Right hindlimb (tissue), 1 donor: ENCODE measurements around the gene CUX1.
A peak's percentile ranks its signal among the peaks of the same experiment; 100 is the strongest.
"Not testable (repeated sequence)": the region's sequence is repeated elsewhere in the genome, so short reads cannot be mapped to it uniquely, and the experiment has no call there.

ENCODE experiments used
- DNase-seq: peaks from one replicate; pipeline ENCODE4 v3.0.0-alpha.2; 2018

CUX1 gene

DNA sequence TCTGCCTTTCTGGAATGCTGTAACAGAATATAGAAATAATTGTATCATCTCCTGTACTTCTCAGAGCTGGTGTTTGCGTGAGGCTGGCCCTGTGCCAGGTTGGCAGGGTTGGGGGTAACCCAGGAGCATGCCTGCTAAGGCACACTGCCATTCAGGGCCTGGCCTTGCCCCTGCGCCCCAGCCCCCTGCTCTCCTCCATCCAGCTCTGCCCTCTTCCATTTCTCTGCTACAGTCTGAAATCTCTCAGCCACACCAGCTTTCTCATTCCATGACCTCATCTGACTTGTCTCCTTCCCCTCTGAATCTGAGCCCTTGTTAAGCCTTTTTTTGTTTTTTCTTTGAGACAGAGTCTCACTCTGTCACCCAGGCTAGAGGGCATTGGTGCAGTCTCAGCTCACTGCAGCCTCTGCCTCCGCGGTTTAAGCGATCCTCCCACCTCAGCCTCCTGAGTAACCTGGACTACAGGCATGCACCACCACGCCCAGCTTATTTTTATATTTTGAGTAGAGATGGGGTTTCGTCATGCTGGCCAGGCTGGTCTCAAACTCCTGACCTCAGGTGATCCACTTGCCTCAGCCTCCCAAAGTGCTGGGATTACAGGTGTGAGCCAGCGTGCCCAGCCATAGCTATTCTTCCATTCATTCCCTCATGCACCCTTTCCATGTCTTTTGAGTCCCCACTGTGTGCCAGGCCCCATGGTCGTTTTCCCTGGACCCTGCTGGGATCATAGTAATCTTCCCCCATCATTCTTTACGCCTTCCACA, 206.8 kb downstream of the CUX1 start:
- no peak for DNase-seq

DNA sequence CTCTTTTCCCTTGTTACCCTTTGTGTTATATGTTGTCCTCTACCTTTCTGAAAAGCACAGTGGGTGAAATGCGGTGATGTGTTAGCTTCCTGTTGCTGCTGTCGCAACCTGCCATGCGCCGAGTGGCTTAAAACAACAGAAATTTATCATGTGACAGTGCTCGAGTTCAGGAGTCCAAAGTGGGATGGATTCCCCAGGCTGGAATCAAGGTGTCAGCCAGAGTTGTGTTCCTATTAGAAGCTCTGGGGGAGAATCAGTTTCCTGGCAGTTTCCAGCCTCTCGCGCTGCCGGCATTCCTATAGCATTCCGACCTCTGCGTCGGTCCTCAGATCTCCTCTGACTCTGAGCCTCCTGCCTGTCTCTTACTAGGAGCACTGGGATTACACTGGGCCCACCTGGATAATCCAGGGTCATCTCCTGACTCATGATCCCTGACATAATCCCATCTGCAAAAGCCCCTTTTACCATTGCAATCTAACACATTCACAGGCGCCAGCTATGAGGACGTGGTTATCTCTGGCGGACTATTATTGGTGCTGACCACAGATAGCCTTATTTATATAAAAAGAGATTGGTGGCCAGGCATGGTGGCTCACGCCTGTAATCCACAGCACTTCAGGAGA, 207.5 kb downstream of the CUX1 start:
- DNase-seq = peak; percentile 66

DNA sequence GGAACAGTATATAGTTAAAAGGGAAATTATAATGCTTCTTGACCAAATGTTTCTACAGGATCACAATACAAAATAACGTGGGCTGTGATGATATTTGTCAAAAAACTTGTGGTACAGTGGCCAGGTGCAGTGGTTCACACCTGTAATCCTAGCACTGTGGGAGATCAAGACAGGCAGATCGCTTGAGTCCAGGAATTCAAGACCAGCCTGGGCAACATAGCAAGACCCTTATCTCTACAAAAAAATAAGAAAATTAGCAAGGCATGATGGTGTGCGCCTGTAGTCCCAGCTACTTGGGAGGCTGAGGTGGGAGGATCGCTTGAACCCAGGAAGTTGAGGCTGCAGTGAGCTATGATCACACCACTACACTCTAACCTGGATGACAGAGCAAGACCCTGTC, 208.4 kb downstream of the CUX1 start:
- not testable (repeated sequence) for DNase-seq

DNA sequence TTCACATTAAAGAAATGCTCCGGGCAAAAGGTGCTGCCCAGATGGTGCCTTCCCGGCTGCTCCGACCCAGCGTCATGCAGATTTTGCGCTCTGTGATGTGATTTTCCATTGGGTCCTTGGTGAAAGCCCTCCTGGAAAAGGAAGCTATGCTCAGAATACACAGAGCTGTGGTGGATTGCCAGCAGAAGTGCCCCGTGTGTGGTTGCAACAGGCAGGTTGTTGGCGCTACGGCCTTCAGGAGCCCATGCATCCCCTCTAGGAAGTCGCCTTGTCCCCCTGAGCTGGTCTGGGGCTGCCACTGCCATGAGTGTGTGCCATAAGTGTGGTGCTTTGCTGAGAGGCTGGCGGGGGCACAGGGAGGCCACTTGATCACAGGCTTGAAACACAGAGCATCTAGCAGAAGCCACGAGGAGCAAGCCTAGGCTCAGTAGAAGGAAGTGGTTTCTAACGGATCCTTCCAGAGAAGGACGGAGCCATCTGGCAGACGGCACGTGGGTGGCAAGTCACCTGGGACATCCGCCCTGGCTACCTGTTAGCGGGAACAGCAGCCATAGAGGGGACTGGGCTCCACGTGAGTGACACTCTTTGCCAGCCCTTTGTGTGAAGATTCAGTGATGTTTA, 210.9 kb downstream of the CUX1 start:
- no peak for DNase-seq

DNA sequence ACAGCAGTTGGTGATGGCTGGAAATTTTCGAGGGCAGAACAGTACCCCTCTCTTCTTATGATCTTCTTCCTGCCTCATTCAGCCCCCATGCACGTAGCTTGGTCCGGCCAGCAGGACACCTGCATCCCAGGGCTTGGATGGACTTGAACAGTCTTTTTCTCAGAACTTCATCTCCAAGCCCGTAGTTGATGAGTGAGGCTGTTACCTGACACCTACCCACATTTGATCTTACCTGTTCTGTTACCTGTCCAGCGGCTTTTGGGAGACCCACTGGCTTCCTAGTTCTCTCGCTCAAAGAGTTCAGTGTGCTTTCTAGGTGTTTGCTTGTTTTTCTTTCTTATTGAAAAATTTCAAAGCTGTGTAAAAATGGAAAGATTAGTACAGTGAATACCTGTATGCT, 212.2 kb downstream of the CUX1 start:
- no peak for DNase-seq

DNA sequence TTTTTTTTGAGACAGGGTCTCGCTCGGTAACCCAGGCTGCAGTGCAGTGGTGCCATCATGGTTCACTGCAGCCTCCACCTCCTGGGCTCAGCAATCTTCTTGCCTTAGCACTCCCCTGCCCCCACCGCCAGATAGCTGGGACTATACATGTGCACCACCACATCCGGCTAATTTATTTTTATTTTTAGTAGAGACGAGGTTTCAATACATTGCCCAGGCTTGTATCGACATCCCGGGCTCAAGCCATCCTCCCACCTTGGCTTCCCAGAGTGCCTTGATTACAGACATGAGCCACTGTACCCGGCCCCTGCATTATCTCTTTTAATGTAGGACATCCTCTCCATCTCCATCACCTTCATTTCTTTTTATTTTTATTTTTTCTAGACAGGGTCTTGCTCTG, 213.3 kb downstream of the CUX1 start:
- DNase-seq = no peak

DNA sequence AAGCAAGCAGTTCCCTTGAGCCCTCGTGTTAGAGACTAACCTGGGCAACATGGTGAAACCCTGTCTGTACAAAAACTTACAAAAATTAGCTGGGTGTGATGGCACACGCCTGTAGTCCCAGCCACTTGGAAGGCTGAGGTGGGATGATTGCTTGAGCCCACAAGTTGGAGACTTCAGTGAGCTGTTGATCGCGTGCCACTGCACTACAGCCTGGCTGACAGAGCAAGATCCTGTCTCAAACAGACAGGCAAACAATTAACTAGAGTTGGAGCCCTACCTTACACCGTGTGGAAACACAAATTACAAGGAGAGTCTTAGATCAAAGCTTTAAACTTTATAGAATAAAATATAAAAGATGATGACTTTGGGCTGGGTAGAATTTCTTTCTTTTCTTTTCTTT, 219.5 kb downstream of the CUX1 start:
- DNase-seq = no peak

DNA sequence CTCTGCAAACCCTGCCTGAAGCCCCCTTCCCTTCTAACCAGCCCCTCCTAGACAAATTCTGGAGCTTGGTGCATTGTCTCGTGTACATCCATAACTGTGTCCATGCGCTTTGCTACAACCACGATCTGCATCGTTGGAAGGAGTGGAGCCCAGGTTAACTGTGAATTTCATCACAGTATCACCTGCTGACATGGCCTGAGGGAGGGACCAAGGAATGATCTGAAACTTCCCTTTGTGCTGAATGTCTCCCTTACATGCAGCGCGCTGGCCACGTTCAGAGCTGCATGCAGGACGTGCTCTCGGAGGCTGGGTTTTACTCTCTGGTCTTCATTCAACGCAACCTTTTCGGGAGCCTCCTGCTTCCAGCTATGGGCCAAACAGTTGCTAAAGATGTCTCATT, 222.3 kb downstream of the CUX1 start:
- no peak for DNase-seq

DNA sequence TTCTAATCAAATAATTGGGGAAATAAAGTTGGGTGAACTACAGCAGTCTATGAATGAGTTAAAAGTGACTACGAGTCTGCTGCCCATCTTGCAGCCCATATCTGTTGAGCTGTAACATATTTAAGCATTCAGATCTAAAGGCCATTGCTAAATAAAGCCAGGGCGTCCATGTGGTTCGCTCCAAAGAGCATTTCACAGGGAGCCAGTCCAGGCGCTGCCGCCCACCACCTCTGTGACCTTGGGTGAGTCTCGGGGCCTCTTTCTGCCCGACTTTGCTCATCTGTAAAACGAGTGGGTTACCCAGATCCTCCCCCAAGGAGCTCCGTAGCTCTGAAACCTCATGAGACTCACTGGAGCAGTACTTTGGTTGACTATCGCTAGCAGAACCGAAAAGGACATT, 223.1 kb downstream of the CUX1 start:
- no peak for DNase-seq

DNA sequence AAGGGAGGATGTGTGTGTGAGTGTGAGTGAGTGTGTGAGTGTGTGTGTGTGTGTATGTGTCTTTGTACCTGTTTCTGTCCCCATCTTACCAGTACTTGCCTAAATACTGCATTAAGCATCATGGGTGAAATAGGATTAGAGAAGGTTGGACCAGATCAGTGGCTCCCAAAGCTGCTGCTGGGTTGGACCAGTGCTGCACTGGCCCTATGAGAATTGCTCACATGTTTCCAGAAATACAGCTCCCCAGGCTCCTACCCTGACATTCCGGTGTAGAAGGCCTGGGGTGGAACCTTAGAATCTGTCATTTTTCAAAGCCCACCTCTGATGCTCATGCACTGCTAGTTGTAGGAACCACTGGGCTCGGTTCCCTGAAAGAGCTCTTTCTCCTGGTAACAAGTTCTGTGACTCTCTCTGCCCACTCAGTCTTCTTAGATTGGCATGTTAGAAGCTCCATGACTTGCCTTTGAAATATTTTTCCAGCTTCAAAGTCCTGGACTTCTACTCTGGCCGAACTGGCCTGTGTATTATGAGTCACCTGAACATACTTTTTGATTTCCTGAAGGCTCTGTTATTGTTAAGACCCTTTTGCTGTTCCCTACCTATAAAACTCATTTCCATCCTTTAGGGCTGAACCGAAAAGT, 224.7 kb downstream of the CUX1 start:
- no peak for DNase-seq

DNA sequence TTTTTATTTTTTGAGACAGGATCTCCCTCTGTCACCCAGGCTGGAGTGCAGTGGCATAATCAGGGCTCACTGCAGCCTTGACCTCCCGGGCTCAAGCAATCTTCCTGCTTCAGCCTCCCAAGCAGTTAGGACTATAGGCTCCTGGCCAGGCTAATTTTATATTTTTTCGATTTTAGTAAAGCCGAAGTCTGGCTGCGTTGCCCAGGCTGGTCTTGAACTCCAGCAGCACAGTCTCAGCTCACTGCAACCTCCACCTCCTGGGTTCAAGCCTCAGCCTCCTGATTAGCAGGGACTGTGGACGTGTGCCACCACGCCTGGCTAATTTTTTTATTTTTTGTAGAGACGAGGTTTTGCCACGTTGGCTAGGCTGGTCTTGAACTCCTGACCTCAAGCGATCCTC, 225.4 kb downstream of the CUX1 start:
- not testable (repeated sequence) for DNase-seq

DNA sequence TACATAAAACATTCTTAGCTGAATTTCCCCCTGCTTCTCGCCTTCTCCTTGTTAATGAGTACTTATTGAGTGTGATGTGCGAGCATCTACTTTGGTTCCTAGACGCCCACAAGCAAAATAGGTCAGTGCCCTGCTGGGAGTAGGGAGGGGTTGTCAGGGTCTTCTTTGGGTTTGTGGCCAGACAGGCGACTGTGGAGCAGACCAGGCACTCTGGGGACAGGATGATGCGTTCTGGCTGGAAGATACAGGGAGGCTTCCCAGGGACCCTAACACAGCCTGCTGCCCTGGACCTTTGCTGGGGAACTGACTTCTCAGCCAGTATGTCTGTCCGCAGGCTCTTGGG, 227.2 kb downstream of the CUX1 start:
- DNase-seq = no peak

DNA sequence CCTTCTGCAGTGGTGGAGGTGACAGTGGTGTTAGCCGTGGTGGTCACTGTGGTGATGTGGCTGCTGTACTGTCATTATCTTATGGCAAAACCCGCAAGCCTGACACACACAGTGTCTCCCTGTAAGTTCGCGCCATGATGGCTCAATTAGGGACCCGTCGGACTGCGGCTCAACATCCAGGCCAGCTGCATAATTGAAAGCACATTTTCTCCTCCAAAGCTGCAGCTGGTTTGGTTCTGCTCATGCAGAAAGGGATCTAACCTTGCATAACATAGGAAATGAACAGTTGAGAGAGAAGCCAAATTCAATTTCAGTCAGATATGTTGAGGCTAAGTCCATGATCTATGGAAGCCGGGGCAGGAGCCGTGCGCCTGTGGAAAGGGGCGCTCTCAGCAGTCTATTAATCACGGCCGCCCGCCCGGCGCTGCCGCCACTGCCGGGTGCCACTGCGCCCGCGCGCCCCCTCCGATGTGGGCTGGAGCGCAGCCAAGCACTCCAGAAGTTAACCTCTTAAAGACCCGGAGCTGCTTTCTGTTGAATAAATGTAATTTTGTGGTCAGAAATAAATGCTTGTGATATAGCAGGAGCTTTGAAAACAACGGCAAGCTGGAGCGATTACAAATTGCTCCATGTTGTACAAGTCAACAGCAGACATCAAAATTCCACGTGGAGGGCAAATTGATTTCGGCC, 227.7 kb downstream of the CUX1 start:
- DNase-seq = peak; percentile 83

DNA sequence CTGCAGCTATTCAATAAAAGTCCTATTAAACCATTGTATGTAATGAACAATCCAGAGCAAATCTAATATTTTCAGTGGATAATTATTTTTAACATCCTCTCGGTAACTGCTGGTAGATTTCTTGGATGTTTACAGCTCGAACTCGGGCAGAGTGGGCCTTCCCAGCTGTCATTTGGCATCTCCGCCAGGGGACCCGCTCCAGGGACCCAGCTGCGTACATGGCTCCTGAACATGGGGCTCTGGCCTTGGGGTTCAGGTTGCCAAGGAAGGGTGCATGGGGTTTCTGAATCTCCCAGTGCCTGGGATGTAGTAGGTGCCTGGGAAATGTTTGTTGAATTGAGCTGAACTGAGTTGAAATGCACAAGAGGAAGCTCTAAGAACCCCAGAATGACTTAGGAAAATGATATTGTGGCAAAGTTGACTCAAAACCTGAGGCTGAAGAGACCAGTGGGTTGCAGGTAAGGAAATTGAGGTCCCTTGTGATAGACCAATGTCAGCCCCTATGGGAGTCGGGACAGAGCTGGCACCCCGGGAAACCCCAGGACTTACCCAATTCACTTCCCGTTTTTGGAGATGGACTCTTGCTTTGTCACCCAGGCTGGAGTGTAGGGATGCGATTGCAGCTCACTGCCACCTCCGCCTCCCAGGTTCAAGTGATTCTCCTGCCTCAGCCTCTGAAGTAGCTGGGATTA, 228.4 kb downstream of the CUX1 start:
- no peak for DNase-seq

DNA sequence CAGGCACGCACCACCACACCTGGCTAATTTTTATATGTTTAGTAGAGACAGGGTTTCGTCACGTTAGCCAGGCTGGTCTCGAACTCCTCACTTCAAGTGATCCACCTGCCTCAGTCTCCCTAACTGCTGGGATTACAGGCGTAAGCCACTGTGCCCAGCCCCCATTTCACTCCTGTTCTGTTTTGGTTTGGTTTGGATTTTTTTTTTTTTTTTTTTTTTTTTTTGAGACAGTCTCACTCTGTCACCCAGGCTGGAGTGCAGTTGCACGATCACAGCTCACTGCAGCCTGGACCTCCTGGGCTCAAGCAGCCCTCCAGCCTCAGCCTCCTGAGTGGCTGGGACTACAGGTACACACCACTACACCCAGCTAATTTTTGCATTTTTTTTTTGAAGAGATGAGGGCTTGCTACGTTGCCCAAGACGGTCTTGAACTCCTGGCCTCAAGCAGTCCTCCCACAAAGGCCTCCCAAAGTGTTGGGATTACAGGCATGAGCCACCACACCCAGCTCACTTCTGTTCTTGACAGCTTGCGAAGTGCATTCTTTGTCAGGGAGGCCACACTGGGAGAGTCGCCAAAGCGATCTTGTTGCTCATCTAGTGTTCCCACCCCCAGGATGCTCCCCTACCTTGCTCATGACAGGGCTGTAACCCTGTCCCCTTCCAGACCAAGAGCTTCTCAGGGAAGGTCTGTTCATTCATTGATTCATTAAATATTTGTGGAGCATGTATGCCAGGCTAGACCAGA, 229.1 kb downstream of the CUX1 start:
- no peak for DNase-seq

DNA sequence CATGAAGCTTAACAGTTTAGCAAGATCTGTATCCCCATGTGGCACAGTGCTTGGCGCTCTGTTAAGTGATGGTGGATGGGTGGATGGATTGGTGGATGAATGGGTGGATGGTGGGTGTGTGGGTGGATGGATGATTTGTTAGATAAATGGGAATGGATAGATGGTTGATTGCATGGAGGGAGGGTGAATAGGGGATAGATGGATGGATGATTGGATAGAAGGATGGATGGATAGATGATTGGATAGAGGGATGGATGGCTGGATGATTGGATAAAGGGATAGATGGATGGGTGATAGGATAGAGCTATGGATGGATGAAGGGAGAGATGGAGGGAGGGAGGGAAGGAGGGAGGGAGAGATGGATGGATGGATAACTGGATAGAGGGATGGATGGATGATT, 229.7 kb downstream of the CUX1 start:
- DNase-seq = no peak

DNA sequence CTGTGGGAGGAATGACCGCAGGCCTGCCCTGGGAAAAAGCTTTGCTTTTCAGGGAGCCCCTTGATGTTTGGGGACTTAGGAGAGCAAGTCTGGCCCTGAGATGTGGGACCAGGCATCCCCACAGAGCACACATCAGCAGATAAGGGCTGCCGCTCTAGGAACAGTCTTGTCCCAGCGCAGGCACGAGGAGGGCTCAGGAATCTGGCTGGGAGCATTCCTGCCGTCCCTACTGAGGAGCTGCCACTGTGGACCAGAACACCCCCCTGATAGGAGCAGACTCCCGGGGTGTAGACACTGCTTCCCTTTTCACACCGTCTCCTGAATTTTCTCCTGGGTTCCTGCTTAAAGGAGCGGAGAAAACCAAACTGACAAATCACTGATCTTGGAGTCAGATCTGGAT, 232.3 kb downstream of the CUX1 start:
- DNase-seq = no peak

DNA sequence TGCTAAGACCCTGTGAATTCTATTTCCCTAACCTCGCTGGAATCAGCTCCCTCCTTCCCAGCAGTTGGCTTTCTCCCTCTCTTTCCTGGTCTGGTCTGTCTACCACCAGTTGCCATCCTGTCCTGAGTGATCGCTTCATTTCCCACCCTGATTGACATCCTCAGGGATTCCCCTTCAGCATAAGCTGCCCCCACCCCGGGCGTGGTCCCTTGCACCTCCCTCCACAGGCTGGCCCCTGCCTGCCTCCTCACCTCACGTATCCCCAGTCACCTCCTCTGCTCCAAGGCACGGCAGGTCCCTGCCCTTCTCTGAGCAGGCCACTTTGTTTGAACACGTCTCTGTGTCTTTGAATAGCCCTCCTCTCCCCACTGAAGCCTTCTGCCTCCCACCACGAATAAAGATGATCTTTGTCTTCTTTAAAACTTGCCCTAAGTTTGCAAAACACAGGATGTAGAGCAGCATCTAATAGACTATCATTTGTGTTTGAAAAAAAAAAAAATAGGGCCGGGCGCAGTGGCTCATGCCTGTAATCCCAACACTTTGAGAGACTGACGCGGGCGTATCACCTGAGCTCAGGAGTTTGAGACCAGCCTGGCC, 233.5 kb downstream of the CUX1 start:
- DNase-seq = no peak

DNA sequence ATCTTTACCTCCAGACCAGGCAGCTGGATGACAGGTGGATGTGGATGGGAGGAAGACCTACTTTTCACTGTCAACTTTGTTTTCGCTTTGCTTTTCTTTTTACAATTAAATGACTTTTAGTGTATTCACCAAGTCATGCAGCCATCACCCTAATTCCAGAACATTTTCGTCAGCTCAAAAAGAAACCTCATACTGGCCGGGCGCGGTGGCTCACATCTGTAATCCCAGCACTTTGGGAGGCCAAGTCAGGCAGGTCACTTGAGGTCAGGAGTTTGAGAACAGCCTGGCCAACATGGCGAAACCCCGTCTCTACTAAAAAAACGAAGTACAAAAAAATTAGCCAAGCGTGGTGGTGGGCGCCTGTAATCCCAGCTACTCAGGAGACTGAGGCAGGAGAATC, 234.3 kb downstream of the CUX1 start:
- not testable (repeated sequence) for DNase-seq

DNA sequence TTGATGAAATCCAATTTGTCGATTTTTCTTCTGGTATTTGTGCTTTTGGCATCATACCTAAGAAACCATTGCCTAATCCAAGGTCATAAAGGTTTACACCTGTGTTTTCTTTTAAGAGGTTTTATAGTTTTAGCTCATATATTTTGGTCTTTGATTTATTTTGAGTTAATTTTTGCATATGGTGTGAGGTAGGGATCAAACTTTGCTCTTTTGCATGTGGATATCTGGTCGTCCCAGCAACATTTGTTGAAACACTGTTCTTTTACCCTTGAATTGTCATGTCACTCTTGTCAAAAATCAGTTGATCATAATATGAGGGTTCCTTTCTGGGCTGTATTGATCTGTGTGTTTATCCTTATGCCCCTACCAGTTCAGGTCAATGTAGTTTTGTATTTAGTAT, 236.7 kb downstream of the CUX1 start:
- DNase-seq = no peak

DNA sequence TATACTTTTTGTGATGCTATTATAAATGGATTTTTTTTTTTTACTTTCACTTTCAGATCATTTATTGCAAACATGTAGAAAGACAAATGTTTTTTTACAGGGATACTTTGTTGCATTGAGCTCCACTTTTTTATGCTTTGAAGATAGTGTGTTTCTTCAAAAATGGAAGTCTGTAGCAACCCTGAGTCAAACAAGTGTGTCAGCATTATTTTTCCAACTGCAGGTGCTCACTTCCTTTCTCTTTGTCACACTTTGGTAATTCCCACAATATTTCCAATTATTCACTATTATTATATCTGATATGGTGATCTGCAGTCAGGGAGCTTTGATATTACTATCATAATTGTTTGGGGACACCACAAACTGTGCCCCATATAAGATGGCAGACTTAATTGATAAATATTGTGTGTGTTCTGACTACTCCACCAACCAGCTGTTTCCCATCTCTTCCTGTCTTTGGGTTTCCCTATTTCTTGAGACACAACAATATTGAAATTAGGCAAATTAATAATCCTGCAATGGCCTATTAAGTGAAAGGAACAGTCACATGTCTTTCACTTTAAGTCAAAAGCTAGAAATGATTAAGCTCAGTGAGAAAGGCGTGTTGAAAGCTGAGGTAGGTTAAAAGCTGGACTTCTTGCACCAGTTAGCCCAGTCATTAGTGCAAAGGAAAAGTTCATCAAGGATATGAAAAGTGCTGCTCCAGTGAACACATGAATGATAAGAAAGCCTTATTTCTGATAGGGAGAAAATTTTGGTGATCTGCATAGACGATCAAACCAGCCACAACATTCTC, 238.0 kb downstream of the CUX1 start:
- no peak for DNase-seq
